Left forelimb (tissue), 1 donor: ENCODE measurements around the gene UIMC1.

Experiments
- DNase-seq: peaks from one replicate; pipeline ENCODE4 v3.0.0-alpha.2; 2018; ENCODE audit warnings: low spot score

UIMC1 gene

DNA sequence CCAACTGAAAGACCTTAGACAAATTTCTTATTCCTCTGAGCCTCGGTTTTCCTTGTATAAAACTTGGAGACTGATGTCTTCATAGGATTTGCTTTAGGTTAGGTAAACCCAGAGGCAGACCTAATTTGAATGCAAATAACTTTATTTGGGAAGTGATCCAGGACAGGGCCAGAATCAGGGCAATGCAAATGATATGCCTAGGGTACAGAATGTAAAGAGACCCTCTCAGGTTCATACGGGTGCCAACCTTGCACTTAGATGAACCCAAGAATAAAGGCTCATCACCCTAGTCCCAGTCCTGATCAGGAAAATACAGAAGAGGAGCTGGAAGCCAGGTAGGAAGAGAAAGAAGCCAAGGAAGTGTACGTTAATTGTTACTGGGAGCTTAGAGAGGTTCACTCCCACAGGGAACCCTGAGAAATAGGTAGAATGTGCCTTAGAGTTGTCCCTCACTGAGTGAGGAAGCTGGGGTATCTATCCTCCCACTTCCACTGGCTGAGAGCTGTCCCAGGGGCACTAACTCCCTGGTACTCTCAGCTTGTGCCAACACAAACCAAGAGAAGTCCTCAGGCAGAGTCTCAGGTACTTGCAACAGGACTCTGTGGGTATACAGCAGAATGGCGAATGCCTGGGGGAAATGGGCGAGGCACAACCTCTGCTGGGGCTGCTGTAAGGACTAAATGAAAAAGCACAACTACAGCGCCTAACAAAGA, 104.3 kb downstream of the UIMC1 start:
- no peak for DNase-seq

DNA sequence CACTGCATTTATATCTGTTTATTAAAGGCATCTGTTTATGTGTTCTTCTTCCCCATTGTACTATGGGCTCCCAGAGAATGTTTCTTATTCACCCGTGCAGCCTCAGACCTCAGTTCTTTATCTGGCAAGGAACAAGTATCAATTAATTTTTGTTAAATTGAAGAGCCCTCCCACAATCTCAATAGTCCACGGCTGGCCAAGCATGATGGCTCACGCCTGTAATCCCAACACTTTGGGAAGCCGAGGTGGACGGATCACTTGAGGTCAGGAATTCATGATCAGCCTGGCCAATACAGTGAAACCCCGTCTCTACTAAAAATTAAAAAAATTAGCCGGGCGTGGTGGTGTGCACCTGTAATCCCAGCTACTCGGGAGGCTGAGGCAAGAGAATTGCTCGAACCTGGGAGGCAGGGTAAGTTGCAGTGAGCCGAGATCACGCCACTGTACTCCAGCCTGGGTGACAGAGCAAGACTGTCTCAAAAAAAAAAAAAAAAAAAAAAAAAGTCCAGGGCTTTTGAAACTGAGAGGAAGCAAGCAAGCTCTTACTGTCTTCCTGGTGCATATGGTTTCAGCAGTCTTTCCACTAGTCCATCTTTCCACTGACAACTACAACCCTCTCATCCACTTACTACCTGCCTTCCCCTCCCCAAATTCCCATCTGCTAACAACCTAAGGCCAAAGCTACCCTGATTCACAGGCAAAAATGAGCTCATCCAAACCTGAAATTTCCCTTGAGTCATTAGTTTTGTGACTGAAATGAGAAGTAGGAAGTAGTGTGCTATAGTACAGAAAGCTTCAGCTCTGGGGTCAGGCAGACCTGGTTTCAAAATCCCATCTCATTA, 105.1 kb downstream of the UIMC1 start:
- DNase-seq, result no peak

DNA sequence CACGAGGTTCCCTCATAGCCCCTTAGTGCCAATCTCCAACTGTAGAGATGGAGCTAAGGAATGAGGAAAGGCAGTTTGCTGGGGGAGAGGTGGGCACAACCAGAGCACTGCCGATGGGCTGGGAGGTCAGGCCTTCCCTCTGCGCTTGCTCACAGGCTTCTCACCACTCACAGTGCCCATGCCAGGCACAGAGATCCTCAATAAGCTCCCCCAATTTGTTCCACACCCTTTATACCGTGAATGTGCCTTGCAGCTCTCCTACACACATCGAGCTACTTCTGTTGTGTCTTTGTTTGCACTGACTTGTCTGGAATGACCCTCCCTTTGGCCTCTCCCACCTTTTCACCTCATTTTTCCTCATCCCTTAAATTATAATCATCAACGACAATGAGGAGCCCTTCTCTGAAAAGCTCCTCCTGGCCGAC, 105.8 kb downstream of the UIMC1 start:
- DNase-seq, result no peak

DNA sequence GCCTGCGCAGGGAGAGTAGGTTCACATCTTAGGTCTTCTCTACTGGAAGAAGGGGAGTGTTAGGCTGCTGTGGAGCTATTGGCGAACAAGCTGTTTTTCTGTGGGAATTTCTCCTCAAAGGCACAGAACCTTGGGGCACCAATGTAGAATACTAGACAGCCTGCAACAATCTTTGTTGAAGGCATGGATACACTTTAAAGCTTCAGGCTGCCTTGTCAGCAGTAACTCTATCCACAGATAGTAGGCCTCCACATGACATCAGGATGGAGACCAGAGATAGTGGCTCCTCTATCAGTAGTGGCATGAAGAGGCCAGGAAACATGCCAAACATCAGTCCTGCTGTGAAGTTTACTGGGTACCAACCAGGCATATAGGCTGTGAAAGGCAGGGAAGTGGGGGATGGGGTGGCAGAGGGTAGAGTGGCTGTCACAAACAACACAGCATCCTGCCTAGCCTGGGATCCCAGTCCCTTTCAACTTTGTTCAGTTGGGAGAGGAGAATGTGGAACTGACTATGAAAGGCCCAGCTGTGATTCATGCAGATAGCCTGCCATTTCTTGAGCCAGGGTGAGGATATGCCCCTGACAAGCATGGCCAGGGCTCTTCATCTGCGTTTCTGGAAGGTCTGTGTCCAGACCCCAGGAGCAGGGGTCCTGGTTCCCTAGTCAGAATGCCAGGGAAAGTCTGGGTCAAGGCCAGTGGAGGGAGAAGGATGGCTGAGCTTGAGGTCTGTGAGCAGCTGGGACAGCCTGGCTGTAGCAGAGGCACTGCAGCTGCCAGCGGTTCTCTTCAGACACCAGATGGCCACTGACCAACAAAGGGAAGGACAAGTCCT, 106.4 kb downstream of the UIMC1 start:
- DNase-seq, result no peak

DNA sequence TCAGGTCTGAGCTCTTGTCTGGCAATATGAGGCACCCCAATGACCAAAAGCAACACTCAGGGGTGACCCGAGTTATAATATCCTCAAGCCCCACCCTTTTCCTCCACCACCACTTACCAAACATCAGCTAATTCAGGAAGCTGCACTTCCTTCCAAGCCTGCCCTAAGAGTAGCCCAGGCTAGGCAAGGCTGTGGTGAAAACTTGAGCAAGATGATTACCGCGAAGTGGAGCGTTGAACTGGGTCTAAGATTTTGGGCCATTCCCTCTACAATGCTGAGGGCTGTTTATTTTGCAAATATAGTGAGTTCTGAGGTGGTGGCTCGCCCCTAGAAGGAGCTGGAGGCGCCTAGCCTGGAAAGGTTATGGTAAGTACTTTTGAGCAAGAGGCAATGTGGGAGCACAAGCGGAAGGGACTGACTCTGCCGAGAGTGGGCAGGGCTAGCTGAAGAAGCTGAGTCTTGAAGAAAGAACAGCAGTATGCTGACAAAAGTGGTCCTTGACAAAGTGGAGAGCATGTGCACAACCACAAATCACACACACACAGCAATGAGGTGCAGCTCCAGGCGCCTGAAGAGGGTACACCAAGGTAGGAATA, 107.2 kb downstream of the UIMC1 start, which contains the start of gene HK3:
TSS of gene HK3 (minus strand) at position 51 of the 596 bp plus-strand sequence. CDS start 3,187 bp downstream, outside the sequence.
- no peak for DNase-seq

DNA sequence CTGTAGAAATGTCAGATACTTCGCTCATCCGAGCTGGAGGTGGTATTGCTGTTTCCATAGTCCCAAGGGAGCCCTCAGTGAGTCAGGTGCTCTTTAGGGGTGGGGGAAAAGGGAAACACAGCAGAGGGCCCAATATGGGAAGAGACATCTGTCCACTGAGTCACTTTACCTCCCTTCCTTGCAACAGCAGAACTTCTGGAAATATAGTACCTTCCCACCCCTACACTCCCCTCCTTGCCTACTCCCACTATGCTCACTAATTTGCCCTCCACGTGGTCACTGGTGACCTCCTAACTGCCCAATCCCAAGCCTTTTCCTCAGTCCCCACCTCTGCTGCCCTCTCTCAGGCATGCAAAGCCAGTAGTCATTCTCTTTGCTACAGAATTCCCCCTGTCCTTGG, 109.3 kb downstream of the UIMC1 start:
- DNase-seq, result no peak

GRCh38 chr5:176895831-176896230, 110.7 kb downstream of the UIMC1 start:
- no peak for DNase-seq

- no peak for DNase-seq
Observed at GRCh38 chr5:176894298-176894697, 112.3 kb downstream of the UIMC1 start.

DNA sequence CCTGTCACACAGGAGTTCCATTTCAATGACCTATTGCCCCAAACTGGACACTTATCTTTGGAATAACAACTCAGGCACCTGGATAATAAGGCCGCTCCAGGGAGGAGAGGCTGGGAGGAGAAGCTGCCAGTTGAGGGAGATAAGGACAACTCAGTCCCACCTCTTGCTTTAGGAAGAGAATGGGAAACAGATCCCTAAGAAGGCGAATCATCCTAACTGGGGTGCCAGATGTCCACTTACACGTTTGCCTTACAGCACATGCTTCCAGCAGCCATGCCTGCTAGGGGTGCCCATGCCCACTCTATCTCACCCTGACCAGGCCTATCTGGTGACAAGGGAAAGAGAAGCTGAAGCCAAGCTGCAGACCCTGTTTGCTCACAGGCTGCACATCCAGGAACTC, 113.9 kb downstream of the UIMC1 start:
- no peak for DNase-seq

- no peak for DNase-seq
Observed at GRCh38 chr5:176891331-176891958, 115.1 kb downstream of the UIMC1 start.

- no peak for DNase-seq
Observed at GRCh38 chr5:176890455-176891330, 115.9 kb downstream of the UIMC1 start.

GRCh38 chr5:176889321-176890280, 117.0 kb downstream of the UIMC1 start:
- peak; percentile 60 for DNase-seq

GRCh38 chr5:176888865-176889165, 117.8 kb downstream of the UIMC1 start:
- no peak for DNase-seq

DNA sequence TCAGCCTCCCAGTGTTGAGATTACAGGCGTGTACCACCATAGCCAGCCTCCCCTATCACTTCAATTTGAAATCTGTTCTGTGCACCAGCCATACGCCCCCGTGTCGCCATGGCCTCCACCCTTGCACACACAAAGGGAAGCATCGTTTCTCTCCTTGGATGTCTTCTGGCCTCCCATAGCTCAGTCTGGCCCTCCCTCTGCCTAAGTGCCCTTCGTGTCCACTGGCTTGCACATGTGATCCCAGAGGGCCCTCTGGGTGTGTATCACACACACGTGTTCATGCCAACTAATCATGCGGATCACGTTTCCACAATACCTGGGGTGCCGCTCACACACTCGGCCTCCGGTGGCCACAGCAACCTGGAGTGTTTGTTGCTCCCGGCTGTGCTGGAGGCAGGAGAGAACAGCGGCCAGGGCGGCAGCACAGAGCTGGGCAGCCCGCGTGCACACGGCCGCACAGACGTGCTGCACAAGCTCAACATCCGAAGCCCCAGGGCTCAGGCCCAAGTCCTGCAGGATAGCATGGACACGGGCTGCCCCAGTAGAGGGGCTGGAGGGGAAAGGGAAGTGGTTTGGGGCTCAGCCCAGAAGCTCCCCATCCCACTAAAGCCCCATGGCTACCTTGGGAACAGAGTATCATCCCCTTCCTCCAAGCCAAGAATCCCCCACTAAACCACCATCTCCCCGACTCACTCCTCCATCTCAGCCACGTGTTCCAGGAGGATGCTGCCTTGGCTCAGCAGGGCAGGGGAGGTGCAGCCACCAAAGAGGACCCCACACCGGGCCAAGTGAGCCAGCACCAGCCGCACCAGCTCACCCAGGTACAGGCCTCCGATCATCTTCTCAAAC, 118.3 kb downstream of the UIMC1 start:
- DNase-seq, result peak; percentile 54

DNA sequence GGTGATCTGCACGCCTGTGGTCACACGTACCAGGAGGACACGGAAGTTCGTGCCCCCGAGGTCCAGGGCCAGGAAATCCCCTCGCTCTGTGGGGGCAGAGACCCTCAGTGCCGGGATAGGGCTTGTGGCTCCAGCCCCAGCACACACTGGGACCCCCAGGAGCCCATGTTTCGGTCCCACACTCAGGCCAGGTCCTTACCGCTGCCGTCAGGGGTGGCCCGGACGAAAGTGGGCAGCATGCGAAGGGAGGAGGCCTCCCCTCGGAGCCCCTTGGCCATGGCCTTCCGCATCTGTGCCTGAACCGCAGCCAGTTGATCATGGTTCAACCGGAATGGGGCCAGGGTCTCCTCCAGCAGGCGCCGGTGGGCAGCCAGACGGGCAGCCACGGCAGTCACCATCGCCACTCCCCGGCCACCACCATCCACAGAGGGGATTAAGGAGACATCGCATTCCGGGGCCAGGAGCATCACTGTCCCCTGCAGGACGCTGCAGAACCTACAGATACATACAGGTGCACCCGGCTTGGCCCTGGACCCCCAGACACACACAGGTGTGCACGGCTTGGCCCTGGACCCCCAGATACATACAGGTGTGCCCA, 119.2 kb downstream of the UIMC1 start:
- DNase-seq, result peak; percentile 49

GRCh38 chr5:176886336-176887251, 120.0 kb downstream of the UIMC1 start:
- no peak for DNase-seq

- DNase-seq, result no peak
Observed at GRCh38 chr5:176884571-176884890, 122.0 kb downstream of the UIMC1 start.
